GM21825 (cell line): ENCODE data around the gene REEP6.
"Not testable (repeated sequence)": the region's sequence is repeated elsewhere in the genome, so short reads cannot be mapped to it uniquely, and the experiment has no call there.

Experiments
- ATAC-seq: cut with Tn5 transposase; IDR thresholded peaks from one replicate; pipeline ENCODE4 v1.9.1; 2021; ENCODE audit warnings: mild to moderate bottlenecking, moderate library complexity; ENCODE audit not compliant: unreplicated experiment

Gene REEP6

GRCh38 chr19:1505991-1506881, 15.3 kb downstream of the REEP6 start:
- ATAC-seq, result no peak

GRCh38 chr19:1507192-1507660, 16.2 kb downstream of the REEP6 start:
- ATAC-seq, result no peak

- peak; percentile 45 for ATAC-seq
These were observed 17.0 kb downstream of the REEP6 start for GRCh38 chr19:1507763-1508506.

GRCh38 chr19:1508507-1508856, 17.5 kb downstream of the REEP6 start:
- ATAC-seq, result no peak

- ATAC-seq, result no peak
These were observed 18.8 kb downstream of the REEP6 start for GRCh38 chr19:1509602-1510441.

GRCh38 chr19:1510442-1510806, 19.4 kb downstream of the REEP6 start:
- no peak for ATAC-seq

GRCh38 chr19:1510807-1511206, 19.8 kb downstream of the REEP6 start:
- no peak for ATAC-seq

- ATAC-seq, result no peak
These were observed 20.6 kb downstream of the REEP6 start for GRCh38 chr19:1511318-1512317.

GRCh38 chr19:1512671-1513498, 21.9 kb downstream of the REEP6 start, which contains the start of gene ADAMTSL5:
Gene ADAMTSL5, minus strand, starts transcription at chr19:1513019. Its CDS starts 2,076 bp downstream, at chr19:1510943.
- ATAC-seq, result no peak

- ATAC-seq, result no peak
These were observed 22.7 kb downstream of the REEP6 start for GRCh38 chr19:1513499-1514294.

GRCh38 chr19:1514295-1514661, 23.3 kb downstream of the REEP6 start:
- ATAC-seq, result no peak

- no peak for ATAC-seq
These were observed 24.2 kb downstream of the REEP6 start for GRCh38 chr19:1514986-1515721.

- ATAC-seq, result no peak
These were observed 25.4 kb downstream of the REEP6 start for GRCh38 chr19:1516395-1516753.

- ATAC-seq, result no peak
These were observed 27.5 kb downstream of the REEP6 start for GRCh38 chr19:1518471-1518870.

GRCh38 chr19:1519802-1520201, 28.8 kb downstream of the REEP6 start:
- not testable (repeated sequence) for ATAC-seq

- no peak for ATAC-seq
These were observed 29.3 kb downstream of the REEP6 start for GRCh38 chr19:1520203-1520780.

GRCh38 chr19:1521636-1522035, 30.7 kb downstream of the REEP6 start:
- ATAC-seq, result no peak
